GM18502 (cell line): ENCODE measurements around the gene SPACA9.

Source experiments
- ATAC-seq: cut with Tn5 transposase; IDR thresholded peaks from one replicate; pipeline ENCODE4 v1.9.1; 2021; ENCODE audit warnings: mild to moderate bottlenecking; ENCODE audit not compliant: unreplicated experiment, poor library complexity

Gene SPACA9

DNA sequence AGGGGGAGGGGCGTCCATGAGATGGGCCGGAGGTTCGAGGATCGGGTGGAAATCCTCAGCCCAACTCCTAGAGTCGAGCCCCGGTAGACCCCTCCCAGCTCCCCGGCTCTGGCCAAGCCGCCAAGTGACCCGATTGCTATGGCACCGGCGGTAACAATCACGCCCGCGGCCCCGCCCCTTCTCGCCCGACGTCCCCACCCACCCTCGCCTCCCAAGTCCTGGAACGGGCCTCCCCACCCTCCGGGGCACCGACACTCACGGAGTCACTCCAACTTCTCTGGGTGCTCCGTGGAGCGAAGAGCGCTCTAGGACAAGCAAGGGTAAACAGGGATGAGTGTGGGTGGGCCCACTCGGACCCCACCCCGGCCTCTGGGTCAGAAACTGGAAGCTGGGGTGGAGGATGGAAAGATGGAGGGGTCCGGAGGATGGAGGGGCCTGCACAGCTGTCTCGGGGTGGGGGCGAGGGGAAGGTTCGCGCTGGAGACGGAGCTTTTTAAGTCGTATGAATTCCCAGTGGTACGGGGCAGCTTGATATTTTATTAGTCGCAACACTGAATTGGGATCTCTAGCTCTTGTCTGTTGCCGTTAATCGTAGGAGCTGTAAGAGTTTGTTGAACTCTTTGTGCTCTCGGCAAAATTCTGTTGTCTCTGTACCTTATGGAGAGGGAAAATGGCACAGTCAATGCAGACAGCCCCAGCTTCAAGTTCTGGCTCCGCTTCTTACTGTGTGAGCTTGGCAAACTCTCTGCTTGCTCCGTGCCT, at the start of gene SPACA9:
TSS of gene SPACA9 (plus strand) at position 204 of the 762 bp plus-strand sequence. CDS start 5,050 bp downstream, outside the sequence.
- no peak for ATAC-seq

DNA sequence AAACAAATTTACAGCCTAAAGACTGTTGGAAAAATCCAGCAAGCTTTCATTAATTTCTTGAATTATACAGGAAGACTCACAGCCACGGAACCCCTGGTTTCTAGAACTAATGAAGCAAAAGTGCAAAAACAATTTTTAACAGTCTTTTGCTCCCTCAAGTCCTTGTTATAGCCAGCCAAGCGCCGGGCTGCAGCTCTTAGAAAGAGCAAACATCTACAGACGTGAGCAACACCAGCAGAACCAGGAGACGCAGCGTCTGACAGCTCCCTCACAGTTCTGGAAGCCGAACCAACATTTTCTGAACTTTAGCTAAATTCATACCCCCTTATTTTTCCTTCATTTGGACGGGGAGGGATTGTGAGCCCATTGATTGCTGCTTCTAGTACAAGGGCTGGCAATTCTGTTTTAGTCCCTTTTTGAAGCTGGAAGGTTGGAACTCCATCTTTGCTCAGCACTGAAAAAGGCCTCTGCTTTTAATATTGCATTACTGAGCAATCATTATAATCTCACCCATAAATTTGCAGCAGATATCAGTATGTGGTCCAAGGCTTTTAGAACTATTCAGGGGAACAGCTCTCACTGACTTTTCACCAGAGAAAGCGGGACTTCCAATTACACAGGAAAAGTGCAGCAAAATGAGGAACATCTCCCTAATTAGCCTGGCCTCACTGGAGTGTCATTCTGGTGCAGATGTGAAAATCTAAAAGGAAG, 46.4 kb upstream of the SPACA9 start:
- ATAC-seq, result no peak

DNA sequence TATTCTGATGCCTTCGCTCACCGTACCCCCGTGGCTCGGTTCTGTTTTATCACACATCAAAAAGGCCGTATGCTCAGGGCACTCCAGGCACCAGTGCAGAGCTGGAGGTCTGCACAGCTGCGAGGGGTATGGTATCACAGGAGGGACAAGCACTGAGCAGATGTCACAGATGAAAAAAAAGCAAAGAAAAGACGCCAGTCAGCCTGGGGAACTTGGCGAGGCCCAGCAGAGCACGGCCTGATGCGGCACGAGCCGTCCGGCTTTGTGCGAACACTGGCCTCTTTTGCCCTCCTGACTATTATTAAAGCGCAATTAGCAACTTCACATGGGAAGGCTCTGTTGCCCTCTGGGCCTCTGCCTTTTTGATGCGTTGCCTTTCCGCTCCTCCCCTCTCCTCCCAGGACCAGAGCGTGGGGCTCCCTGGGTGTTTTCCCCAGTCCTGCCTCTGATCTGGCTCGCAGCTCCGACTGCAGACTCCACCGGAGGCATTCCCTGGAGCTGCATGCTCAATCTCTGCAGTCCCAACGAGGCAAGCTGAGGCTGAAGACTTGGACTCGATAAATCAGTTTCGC, 45.1 kb upstream of the SPACA9 start:
- ATAC-seq, result no peak

DNA sequence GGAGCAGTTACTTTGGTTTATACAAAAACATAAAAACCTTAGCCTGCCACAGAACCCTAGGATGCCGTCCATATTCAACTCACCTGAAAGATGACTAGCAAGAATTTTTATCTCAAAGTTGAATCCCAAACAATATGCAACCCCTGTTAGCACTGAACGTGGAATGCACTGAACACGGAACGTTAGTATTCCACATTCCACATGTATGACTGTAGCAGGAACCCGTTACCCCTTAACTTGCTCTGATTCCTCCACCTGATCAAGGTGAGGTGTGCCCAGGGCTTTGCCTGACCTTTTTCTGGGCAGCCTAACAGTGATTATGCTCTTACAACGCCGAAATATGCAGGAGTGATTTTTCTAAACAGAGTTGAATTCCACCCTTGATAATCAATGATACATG, 44.4 kb upstream of the SPACA9 start:
- no peak for ATAC-seq

DNA sequence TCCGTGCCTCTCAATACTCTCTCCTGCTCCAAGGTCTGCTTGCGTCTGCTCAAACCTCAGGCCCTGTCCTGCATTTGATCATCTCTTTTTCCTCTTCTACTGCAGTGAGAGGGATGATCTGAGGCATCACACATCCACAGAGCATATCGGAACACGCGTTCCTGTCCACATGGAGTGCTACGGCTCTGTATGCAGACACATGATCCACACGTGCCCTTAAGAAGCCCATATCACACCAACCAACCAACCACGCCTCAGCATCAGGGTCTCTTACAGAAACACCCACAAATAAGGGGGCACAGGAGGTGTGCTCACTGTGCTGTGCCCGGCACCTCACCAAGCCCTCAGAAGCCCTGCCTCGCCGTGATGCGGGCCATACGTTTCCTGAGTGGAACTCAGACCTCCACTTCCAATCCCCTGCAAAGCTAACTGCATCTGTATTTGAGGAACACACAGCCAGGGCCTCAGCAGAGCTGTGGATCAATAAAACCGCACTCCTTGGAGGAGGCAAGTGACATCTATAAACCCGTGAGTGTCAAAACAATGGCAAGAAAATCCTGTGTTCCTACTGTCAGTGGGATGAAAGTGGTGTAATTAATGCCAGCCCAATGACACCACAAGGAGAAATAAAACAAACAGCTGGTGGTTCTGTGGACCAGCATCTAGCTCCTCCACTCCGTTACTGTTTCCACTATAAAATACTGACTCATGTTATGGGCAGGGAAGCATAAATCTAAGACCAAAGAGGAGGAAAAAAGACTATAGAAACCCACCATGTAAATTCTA, 41.0 kb upstream of the SPACA9 start:
- no peak for ATAC-seq

DNA sequence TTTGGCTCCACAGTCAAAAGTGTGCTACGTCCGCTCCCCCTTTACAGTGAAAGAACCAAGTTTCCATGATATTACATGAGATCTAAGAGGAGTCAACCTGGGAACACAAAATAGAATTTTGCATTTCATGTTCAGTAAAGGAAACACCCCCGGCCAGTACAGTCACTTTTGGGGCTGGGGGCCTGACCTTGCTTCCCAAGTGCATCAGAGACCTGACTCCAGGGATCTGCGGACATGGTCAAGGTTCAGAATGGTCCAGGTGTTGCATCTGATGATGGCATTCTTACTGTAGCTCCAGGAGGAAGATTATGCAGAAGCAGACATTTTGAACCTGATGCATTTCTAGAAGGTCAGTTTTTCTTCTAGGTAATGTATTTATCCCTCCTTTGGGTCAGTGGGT, 40.4 kb upstream of the SPACA9 start:
- no peak for ATAC-seq

DNA sequence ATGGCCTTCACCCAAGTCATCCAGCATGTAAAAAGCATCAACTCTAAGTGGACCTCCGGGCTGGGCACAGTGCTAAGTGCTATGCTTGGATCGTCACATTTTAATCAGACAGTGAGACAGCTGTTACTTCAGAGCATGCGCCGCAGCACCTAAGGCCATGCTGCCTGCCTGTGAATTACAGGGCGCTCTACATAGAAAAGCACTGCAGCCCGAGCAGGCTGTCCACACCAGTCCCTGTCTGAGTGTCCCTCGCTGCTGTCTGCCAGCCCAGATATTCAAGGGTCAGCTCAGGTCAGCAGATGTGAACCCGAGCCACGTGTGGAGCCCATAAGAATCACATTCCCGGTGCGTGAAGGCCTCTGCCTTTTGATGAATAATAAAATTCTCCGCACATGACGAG, 37.7 kb upstream of the SPACA9 start:
- ATAC-seq, result no peak

DNA sequence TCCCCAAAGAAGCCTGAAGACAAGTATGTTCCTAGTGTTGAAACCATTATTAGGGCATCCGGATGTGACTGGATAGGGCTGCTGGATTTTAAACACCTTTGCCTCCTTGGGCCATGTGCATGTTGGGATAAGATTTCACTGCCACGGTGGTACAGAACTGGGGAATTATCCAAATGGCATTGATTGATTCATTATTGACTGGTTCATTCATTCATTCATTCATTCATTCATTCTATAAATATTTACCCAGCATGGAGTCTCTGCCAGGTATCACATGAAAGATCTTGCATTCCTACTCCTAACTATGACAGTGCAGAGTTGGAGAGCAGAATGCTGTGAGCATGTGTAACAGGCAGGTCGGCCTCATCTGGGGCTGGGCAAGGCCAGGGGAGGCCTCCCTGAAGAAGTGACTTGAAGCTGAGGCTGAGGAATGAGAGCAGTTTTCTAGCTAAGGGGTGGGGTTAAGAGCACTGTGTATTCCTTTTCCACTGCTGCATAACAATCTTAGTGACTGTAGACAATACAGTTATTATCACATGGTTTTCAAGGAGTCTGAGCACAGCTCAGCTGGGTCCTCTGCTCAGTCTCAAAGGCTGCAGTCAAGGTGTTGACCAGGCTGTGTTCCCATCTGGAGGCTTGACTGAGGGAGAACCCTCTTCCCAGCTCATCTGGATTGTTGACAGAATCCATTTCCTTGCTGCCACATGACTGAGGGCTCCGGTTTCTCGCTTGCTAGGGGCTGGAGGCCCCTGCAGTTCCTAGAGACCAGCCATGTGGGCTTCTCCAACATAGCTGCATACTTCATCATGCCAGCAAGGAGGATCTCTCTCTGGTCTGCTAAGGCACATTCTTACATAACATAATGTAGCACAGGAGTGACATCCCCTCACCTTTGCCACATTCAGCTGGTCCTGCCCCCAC, 36.3 kb upstream of the SPACA9 start:
- ATAC-seq, result no peak

DNA sequence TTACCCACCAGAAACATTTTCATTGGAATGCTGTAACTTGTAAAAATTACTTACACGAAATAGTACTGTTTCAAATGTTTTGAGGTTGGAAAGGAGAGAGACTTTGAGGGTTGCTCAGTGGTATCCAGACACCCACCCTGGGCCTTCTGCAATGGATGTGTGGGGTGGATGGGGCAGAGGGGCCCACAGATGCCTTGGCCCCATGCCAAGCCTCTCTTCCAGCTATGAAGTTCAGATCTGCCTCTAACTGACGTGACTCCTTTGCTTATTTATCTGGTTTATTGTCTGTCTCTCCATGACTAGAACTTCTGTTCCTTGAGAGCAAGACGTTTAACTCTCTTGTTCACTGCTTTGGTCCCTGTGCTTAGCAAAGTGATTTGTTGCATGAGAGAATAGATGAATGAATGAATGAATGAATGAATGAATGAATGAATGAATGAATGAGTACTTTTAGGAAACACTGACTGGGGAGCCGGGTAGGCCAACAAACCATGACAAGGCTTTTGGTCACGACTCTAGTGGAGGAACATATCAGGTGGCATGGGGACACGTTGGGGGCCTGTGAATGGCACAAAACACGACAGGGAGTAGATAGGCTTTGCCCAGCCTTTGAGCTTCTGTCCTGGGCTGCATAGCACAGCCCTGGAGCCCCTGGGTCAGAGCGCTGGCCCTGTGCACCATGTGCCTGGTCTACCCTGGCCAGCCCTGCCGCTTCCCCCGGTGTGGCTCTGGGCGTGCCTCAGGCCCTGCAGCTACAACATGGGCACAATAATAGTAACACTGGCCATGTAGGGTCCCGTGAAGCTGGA, 32.4 kb upstream of the SPACA9 start:
- ATAC-seq, result no peak

DNA sequence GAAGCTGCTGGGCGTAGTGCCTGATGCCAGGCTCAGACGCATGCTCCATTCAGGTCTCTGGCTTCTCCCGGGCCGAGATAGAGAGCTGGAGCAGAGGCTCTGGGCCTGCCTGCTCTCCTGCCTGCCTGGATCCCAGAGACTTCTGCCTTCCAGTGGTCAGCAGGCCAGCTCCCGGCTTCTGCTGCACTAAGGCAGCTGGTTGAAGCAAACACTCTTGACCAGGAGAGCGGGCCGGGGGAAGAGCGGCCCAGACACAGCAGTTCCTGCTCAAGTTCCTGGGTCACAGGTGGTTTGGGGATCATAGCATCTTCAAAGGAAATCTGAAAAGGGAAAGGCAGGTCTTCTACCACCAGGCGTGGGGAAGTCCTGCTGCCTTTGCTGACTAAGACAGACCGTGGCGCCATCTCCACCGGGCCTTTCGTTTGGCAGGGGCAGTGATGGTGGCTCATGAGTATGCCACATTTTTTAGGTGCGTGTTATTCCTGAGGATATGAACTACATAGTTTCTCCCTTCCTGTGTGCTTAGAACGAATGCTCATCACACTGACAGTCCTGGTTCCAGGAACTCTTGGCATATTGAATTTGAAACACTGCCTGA, 31.7 kb upstream of the SPACA9 start:
- ATAC-seq, result no peak

DNA sequence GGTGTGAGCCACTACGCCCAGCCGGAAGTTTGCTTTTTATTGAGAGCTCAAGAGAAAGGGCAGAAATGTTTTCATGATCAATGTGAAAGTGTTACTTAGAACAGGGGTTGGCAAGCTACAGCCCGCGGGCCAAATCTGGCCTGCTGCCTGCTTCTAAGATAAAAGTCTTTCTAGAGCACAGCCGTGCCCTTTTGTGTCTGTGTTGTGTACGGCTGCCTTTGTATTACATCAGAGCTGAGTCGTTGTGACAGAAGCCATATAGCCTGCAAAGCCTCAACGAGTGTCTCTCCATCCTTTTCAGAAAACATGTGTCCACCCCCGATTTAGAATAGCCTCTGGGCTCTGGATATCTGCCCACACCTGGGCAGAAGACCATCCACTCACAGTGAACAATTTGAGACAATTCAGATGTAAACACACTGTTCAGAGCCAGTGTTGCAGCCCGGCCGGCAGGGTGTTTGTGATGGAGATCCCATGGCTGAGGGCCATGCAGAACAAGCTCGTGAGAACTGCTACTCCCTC, 29.5 kb upstream of the SPACA9 start:
- no peak for ATAC-seq

DNA sequence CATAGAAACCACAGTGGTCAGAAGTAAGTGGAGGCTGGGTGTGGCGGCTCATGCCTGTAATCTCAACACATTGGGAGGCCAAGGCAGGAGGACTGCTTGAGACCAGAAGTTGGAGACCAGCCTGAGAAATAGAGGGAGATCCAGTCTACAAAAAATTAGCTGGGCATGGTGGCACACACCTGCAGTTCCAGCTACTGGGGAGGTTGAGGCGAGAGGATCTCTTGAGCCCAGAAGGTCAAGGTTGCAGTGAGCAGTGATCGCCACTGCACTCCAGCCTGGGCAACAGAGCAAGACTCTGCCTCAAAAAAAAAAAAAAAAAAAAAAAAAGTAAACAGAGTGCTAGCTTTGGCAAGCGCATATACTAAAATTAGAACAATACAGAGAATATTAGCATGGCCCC, 25.2 kb upstream of the SPACA9 start:
- ATAC-seq, result no peak

DNA sequence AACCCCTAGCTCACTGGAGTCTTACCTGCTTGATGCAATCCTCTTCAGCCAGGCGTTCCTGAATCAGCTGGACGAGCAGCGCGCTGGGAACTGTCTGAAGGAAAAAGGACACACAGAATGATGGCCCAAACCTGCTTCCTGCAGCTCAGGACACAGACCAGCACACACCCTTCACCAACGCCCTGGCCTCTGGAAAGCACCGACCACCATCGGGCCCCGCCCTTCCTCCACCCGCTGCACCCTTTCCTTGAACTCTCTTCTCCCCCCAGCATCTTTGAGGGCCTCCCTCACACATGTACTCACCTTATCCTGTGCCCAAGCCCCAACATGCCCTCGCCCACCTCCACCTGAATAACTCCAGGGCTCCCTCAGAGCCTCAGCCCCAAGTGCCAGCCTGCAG, 23.9 kb upstream of the SPACA9 start:
- ATAC-seq, result no peak

DNA sequence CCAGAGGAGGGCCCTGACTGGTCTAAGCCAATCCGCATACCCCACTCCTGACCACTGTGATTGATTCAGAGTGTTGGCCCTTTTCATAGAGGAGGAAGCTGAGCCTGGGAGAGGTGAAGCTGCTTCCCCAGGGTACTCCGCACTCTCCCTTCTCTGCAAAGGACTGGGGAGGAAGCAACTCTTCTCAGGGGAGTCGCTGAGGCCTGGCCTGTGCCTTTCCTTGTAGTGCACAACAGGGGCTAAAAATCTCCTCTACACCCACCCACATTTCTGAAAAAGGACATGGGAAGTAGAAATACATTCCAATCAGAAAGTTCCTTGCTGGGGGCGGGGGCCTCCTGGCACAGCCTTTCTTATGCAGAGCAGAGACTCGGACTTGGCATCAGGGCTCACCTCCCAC, 22.8 kb upstream of the SPACA9 start:
- ATAC-seq, result no peak

DNA sequence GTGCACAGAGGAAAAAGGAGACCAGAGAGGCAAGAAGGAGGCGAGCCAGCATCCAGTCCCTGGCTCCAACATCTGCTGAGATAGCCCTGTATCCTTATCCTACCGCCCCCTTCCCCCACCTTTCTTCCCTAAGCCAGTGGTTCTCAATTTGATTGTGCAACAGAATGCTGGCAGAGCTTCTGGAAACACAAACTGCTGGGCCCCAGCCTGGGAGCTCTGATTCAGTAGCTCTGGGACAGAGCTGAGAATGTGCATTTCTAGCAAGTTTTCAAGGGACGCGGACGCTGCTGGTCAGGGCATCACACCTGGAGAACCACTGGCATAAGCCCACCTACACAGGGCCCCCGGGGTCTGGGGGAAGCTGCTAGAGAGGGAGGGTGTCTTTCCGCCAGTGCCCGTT, 21.7 kb upstream of the SPACA9 start:
- no peak for ATAC-seq

DNA sequence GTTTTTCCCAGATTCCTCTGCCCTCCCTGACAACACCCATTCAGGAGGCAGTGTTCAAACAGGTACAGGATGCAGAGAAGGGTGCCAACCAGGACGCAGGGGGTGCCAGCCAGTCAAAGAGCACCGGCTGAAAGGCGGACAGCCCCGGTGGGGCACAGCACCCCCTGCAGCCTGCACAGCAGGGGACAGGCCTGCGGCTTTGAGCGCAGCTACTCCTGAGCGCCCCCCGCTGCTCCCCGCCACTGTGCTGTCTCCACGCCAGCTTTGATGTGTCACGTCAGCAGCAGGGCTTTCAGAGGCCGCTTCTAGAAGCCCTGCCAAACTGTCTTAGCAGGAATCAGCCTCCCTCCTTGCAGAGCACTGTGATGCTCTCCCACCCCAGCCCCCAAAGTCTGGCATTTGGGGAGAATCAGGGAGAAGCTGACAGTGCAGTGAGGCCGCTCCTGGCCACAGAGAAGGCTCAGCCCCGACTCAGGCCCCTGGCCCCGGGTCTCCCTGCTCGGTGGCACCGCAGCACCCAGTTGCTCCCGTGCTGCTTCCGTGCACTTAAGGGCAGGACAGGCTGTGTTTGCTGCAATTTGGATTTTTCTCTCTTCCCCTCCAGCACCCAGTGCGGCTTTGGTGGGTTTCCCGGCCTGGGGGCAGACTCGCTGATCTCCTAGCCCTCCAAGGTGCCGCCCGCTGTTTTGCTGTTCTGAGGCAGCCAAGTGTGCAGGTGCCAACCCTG, 20.9 kb upstream of the SPACA9 start:
- ATAC-seq, result no peak

DNA sequence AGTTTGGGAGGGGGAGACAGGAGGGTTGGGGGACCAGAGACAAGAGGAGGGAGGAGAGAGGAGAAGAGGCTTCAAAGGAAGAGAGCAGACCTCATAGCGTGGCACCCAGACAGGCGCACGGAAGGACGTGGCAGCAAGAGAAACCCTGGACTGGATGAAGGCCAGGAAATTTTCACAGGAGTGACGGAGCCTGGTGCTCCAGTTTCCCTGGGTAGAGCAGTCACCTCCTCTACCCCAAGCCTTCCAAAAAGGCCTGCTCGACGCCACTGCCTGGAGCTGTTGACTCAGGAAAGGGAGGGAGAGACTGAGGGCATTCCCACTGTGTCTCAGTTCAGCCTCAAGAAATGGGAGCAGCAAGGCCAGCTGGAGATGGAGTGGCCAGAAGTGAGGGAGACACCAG, 19.9 kb upstream of the SPACA9 start:
- no peak for ATAC-seq

DNA sequence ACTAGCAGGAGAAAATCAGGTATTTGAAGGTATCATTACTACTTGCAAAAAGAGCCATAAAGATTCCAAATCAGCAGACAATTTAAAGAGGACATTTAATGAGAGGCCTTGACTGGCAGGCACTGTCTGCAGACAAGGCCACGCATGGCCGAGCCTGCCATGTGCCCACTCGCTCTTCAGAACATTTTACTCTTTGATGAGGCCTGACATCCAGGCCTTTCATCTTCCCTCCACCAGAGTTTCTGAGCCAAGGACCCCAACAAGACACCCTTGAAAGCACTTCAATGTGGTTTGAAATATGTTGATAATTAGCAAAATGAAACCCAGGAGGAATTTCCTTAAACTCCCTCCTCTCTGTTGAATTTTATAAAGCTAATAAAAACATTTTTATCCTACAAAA, 17.0 kb upstream of the SPACA9 start:
- no peak for ATAC-seq
